Measurements from ENCODE around the gene TESMIN.

Gene TESMIN

DNA sequence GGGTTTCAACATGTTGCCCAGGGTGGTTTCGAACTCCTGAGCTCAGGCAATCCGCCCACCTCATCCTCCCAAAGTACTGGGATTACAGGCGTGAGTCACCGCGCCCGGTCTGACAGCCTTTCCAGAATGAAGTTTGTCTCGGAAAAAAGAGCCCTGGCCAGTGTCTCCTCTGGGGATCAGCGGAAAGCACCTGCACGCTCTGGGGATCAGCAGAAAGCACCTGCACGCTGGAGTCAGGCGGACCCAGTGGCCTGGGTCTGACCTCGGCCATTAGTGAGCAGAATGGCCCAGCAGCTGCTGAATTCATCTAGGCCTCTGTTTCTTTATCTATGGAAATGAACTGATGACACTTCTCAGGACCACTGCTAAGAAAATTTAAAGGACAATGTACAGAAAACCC is 10.5 kb upstream of the TESMIN start:
- DNase-seq (ENCODE audit: low read depth), result no peak

DNA sequence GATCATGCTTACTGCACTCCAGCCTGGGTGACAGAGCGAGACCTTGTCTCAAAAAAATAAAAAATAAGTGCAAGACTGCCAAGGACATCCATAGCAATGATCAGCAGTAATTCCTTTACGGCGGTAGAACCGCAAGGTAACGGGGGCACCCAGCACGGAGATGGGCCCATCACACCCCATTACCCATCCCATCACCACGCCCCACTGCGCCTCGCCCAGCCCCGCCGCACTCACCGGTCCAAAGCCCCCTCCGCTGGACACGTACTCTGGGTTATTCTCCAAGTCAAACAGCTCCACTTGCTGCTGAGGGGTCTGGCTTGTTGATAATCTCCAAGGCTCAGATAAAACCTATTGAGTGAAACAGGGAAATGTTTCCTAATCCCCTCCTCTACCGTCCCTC is 8.7 kb upstream of the TESMIN start:
- no peak for DNase-seq (ENCODE audit: low read depth)

GRCh38 chr11:68757711-68758110 is 6.4 kb upstream of the TESMIN start:
- no peak for DNase-seq (ENCODE audit: low read depth)

DNA sequence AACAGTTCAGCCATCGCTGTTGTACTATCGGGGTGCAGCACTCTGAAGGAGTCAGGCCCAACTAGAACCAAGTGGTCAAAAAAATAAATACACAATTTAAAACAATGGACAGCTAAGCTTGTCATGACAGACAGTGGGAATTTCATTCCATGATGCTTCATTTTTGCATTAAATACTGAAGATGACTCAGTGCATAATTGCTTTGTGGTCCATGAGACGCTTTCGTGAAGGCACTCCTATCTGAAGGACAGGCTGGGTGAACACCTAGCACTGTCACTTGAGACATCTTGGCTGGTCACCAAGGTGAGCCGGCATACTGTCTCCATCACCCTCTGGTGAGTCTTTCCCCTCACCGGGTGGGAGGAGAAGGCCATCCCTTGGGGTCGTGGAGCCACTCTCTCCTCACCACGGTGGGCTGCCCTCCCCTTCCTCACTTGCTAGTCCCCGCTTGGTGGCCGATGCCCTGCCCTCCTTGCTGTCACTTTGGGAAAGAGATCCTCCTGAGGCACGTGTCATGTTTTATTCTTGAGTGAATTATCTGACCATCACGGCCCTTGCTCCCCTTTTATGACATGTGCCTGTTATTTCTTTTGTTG is 4.9 kb upstream of the TESMIN start:
- DNase-seq (ENCODE audit: low read depth), result no peak

DNA sequence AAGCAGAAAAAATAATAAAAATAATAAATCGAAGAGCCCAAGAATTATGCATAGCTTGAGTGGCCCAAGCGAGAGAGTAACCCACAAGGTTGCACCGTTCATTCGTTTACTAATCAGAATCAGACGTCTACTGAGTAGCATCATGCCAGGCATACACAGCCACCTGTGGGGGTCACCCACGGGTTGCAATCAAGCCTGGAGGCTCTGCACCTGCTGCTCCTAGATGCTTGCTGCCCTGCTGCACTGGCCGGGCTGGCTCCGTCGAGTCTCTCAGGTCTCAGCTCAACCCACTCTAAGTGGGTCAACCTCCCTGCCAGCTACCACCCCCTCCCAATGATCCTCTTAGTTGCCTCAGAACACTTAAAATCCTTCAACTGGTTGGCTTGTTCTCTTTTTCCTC is 2.0 kb upstream of the TESMIN start:
- DNase-seq (ENCODE audit: low read depth), result no peak

DNA sequence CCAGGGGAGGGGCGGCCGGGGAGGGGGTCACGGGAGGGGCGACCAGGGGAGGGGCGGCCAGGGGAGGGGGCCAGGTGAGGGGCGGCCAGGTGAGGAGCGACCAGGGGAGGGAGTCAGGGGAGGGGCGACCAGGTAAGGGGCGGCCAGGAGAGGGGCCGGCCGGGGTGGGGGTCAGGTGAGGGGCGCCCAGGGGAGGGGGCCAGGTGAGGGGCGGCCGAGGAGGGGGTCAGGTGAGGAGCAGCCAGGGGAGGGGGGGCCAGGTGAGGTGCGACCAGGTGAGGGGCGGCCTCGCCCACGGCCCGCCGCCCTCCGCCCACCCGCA is 355 bp downstream of the TESMIN start:
- no peak for DNase-seq (ENCODE audit: low read depth)

- no peak for DNase-seq (ENCODE audit: low read depth)
These were observed 921 bp downstream of the TESMIN start for GRCh38 chr11:68750195-68751003.

- DNase-seq (ENCODE audit: low read depth), result no peak
These were observed 1.8 kb downstream of the TESMIN start for GRCh38 chr11:68749229-68750123.

GRCh38 chr11:68748061-68748460 is 3.3 kb downstream of the TESMIN start:
- no peak for DNase-seq (ENCODE audit: low read depth)

DNA sequence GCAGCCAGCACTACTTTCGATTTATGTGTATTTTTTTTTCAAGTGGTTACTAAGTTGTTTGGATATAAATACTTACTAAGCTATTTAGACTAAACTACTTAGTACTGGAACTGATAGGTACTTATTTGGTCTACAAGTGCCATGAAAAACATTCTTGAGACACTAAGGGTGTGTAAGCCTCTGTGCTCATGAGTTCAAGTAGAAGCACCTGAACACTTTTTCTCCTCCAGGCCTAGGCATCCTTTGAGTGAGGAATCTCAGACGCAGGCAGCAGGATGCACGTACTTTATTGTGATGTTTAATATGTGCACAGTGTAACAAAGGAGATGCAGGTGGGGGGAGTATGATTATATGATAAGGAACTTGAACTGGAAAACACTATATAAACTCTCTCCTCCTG is 7.8 kb downstream of the TESMIN start:
- DNase-seq (ENCODE audit: low read depth), result no peak

- no peak for DNase-seq (ENCODE audit: low read depth)
These were observed 9.9 kb downstream of the TESMIN start for GRCh38 chr11:68741463-68741862.

GRCh38 chr11:68735646-68736045 is 15.7 kb downstream of the TESMIN start:
- DNase-seq (ENCODE audit: low read depth), result no peak

DNA sequence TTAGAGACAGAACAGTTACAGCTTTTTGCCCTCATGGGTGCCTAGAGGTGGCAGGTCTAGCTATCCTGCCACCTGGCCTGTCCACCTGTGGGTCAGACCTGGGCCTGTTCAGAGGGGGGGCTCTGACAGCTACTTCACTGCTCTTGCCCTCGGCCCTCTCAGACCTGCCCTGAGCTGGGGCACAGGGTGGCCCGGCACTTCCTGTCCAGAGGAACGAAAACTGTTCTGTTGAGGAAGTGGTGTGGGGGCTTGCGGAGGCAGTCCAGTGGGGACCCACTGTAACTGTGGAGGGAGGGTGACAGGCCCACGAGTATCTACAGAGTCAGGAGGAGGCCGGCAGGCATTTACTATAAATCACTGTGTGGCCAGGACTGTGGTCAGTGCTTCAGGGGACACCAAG is 16.2 kb downstream of the TESMIN start:
- DNase-seq (ENCODE audit: low read depth), result no peak

GRCh38 chr11:68734111-68734510 is 17.2 kb downstream of the TESMIN start:
- no peak for DNase-seq (ENCODE audit: low read depth)

GRCh38 chr11:68727783-68728182 is 23.5 kb downstream of the TESMIN start:
- no peak for DNase-seq (ENCODE audit: low read depth)

- no peak for DNase-seq (ENCODE audit: low read depth)
These were observed 27.0 kb downstream of the TESMIN start for GRCh38 chr11:68724293-68724692.

DNA sequence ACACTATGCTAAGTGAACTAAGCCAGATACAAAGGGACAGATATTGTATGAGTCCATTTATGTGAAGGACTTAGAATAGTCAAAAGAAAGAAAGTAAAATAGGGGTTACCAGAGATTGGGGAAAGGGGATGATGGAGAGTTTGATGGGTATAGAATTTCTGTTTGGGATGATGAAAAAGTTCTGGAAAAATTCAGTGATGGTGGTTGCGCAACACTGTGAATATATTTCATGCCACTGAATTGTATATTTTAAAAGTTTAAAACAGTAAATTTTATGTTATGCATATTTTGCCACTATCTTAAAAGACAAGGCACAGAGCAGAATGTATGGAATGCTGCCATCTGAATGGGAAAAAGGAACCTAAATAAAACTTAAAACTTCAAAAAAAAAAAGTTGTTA is 29.2 kb downstream of the TESMIN start:
- DNase-seq (ENCODE audit: low read depth), result no peak

DNA sequence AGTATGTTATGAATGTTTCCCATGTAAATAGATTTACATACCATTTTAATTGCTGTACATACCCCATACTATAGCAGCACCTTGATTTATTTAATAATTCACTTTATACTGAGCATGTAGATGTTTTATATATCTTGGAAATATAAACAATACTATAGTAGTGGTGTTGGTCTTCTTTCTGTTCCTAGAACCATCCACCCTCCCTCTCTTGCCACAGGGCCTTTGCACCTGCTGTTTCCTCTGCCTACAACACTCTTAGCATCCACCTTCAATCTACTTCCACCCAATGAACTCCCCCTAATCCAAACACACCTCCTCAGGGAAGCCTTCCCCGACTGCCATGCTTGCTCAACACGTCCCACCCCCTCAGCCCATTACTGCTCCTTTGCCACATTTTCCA is 30.2 kb downstream of the TESMIN start:
- DNase-seq (ENCODE audit: low read depth), result no peak

DNA sequence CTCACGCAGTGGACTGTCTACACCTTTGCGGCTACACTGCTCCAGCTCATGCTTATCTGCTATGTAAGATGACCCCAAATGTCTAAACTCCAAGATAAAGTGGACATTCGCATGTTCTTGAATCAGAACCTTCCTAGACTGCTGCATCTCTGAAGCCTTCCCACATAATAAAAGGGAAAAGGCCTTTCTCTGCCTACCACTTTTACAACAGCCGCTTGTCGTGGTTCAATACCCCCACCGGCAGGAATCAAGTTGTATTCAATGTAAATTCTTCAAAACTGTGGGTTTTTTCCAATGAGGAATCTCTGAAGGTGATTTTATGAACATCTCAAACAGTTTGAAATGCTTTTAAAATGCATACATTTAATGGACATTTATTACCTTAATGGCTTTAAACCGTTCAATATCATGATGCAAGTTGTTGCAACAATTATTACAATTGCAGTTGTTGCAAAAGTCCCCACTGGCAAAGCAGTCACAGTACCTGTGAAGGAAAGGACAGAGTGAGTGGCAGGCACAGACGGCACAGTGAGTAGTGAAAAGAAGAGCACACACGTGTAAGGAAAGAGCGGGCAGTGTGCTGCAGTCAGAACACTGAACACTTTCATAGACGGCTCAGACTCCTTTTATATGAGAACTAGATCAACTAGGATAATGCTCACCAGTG is 35.7 kb downstream of the TESMIN start:
- DNase-seq (ENCODE audit: low read depth), result no peak

DNA sequence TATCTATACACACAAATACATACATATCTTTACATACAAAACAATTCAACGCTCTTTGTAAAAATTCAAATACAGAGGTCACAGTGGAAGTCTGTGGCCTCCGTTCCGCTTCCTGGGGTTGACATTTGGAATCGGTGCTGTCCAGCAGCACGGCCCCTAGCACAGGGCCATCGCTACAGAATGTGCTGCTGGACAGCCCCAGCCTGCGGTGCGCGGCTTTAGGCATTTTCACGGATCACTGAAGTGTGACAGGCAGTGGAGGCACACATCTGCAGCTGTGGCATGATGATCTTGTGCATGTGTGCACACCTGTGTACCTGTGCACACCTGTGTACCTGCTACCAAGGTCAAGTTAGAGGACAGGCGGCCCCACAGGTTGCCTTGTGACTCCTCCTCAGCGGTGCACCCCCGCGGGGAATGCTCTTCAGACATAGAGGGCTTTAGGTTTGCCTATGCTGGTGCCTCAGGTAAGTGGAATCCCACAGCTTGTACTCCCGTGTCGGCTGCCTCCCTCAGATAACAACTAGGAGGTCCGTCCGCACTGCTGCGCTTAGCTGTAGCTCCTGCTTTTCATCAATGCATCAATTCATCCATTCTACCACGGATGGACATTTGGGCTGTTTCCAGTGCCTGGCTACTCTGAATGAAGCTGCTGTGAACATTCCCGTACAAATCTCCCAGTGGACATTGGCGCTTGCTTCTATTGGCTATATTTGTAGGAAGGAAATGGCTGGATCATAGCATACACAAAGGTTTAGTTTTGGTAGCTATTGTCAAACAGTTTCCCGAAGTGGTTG is 37.1 kb downstream of the TESMIN start:
- no peak for DNase-seq (ENCODE audit: low read depth)

DNA sequence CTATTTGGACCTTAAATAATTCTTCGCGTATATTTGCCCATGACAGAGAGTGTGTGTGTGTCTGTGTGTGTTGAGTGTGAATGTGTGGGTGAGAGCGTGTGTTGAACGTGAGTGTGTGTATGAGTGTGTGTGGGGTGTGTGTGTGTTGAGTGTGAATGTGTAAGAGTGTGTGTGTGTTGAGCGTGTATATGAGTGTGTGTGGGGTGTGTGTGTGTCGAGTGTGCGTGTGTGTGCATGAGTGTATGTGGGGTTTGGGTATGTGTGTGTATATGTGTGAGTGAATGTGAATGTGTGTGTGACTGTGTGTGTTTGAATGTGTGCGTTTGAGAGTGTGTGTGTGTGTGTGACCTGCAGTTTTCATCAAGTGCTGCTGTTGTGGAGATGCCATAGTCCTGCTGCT is 40.2 kb downstream of the TESMIN start:
- DNase-seq (ENCODE audit: low read depth), result no peak

DNA sequence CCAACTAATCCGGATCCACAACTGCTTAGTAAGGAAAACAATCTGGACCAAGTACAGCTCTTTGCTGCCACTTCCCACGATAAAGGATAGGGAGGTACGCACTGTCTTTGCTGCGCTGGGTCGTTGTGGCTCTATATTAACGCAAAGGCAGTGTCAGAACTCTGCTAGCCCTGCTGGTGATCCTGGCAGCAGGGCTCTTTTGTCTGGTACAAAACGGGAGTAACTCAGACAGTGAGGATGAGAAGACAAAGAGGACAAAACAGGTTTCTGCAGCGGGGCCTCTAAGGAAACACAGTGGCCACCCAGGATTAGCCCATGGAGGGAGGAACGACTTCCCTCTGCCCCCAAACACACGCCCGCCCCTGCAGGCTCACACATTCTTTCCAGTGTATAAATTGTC is 40.9 kb downstream of the TESMIN start:
- no peak for DNase-seq (ENCODE audit: low read depth)
